ENCODE data around the gene NEURL3.
A peak's percentile ranks its signal among the peaks of the same experiment; 100 is the strongest.
"Not testable (repeated sequence)": the region's sequence is repeated elsewhere in the genome, so short reads cannot be mapped to it uniquely, and the experiment has no call there.

NEURL3 gene

GRCh38 chr2:96506016-96506906 lies 1.1 kb upstream of the NEURL3 start:
- DNase-seq, result no peak

- DNase-seq, result no peak
These were observed 1.4 kb downstream of the NEURL3 start for GRCh38 chr2:96503637-96504243.

- DNase-seq, result no peak
These were observed 2.1 kb downstream of the NEURL3 start for GRCh38 chr2:96502891-96503636.

GRCh38 chr2:96501886-96502810 lies 3.0 kb downstream of the NEURL3 start:
- no peak for DNase-seq

DNA sequence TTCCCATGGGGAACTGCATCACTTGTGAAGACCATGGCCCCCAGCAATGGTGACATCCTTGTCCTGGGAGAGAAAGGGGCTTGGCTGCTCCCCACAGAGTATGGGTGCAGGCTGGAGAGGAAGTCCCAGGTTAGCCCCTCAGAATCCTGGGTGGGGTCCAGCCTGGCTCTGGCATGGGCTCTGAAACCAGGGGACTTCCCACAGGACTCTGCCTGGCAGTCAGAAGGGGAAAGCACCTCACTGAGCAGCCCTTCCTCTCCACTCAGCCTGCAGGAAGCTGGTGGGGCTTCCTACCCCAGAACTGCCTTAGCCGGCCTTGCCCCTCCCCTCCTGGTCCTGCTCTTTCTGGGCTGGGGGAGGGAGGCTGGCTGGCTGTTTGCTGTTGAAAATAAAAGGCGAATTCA lies 3.7 kb downstream of the NEURL3 start:
- no peak for DNase-seq

- no peak for DNase-seq
These were observed 4.6 kb downstream of the NEURL3 start for GRCh38 chr2:96500385-96501066.

- no peak for DNase-seq
These were observed 5.8 kb downstream of the NEURL3 start for GRCh38 chr2:96499061-96499960.

DNA sequence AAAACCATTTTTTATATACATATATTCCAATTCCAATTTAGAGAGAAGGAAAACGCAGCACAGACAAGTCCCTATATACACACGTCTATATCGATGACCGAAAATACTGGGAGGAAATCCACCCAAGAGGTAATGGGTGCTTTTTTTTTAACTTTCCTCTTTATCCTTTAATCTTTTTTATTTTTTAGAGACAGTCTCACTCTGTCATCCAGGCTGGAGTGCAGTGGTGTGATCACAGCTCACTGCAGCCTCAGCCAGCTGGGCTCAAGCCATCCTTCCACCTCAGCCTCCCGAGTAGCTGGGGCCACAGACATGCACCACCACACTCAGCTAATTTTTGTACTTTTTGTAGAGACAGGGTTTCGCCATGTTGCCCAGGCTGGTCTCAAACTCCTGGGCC lies 6.5 kb downstream of the NEURL3 start:
- DNase-seq, result not testable (repeated sequence)

GRCh38 chr2:96498021-96498431 lies 7.1 kb downstream of the NEURL3 start:
- DNase-seq, result peak; percentile 37

- DNase-seq, result peak; percentile 2
These were observed 9.1 kb downstream of the NEURL3 start for GRCh38 chr2:96495982-96496629.

DNA sequence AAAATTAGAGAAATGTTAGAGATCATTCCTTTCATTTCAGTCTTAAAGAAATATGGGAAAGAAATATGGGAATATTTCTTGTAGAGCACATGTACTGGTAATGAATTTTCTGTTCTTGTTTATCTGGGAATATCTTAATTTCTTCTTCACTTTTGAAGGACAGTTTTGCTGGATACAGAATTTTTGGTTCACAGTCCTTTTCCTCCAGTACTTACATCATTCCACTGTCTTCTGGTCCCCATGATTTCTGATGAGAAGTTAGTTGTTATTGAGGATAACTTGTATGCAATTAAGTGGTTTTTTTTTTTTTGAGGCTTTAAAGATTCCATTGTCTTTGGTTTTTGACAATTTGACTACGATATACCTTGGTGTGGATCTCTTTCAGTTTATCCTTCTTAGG lies 11.0 kb downstream of the NEURL3 start:
- DNase-seq, result no peak

- no peak for DNase-seq
These were observed 12.1 kb downstream of the NEURL3 start for GRCh38 chr2:96493072-96493471.

DNA sequence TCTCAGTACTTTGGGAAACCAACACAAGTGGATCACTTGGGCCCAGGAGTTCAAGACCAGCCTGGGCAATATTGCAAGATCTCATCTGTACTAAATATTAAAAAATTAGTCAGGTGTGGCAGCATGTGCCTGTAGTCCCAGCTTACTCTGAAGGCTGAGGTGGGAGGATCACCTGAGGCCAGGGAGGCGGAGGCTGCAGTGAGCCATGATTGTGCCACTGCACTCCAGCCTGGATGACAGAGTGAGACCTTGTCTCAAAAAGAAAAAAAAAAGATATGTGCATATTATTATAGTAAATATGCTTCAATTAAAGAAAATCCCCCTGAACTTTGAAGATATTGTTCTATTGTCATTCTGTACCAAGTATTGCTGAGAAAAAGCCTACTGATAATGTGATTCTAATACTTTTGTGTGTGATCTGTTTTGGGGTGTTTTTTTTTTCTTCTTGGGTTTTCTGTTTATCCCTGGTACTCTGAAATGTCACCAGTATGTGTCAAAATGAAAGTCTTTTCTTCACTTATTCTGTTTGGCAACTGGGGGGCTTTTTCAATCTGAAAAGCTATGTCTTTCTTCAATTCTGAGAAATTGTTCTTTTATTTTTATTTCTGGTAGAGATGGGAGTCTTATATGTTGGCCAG lies 13.2 kb downstream of the NEURL3 start:
- DNase-seq, result no peak

- DNase-seq, result no peak
These were observed 15.5 kb downstream of the NEURL3 start for GRCh38 chr2:96489663-96490062.

- no peak for DNase-seq
These were observed 15.9 kb downstream of the NEURL3 start for GRCh38 chr2:96489261-96489660.

DNA sequence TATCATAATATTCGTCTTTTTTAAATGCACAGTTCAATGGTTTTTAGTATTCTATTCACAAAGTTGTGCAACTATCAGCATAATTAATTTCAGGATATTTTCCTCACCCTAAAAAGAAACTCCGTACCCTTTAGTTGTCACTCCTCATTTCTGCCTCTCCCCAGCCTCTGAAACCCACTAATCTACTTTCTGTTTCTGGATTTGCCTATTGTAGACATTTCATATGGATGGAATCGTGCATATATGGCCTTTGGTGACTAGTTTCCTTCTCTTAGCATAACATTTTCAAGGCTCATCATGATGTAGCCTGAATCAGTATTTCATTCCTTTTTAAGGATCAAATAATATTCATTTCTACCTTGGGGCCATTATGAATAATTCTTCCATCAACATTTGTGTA lies 18.5 kb downstream of the NEURL3 start:
- no peak for DNase-seq

DNA sequence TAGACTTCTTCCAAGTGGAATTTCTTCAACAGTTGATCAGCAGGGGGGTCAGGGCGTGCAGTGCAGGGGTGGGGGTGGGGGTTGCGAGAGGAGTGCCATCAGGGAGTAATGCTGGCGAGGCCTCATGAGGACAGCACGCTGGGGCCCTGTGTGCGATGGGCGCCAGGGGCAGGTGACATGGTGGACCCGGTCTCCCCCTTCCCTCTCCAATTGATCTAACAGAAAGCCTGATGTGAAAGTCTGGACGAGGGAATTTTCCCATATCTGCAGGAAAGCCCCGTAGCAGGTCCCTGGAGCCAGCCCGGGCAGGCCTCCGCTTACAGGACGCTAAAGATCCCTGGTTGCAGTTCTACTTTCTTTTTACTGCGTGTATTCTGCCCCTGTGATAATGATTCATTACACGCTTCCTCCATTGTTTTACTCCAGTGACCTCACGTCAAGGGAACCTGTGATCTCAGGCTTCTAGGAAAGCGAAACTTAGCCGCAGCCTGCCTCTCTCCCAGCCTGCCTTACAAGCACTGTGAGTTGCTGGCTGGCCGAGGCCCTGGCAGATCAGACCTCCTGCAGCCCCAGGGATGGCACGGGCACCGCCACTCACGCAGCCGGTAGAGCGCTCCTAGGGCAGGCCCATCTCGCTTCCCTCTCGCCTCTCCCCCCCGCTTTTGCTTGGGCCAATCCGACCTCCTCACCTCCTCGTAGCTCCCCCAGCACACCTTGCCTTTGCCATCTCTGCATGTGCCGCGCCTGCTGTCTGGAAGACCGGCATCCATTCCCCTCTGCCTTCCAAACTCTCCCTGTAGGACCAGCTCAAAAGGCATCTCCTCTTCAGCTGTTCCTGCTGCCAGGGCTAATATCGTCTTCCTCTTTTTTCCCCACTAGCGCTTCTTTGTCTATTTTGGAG lies 19.2 kb downstream of the NEURL3 start:
- DNase-seq, result peak; percentile 33

DNA sequence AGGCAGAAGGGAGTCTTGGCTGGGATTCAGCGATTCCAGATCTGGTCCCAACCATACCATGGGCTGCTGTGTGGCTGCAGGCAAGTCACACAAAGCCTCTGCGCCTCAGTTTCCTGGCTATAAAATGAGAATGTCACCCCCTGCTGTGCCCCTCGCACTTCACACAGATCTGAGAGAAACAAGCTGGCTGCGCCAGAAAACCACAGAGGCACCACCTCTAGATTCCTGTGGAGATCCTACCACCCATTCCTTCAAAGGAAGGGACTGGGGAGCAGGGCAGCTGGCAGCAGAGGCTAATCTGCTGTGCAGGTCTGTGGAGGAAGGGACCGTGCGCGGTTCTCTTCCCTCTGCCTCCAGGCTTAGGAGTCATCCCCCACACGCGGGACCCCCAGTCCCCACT lies 19.8 kb downstream of the NEURL3 start:
- no peak for DNase-seq

DNA sequence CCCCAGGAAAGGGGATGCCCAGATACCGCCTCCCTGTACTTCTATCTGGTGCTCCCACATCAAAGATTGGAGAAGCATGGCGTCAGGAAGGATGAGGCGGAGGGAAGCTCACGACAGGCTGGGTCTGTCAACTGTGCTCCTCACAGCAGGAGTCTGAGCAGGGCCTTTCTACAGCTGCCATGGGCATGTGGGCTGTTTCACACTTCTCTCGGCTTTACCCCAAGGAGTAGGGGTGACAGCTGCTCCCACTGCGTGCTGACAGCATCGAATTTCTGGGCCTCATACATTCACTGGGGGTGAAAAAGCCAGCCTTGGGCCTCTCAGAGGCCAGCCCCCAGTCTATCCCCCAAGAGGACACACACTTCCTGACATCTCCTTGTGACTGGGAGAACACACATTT lies 21.1 kb downstream of the NEURL3 start:
- no peak for DNase-seq

Data from NCI-H69 (cell line).